Chondrocyte (in vitro differentiated cells): ENCODE data around the gene MAP3K5. TPM values are rescaled to one million over a fixed set of nuclear protein-coding genes. Genes with fewer than 3 reads are reported as not detected.

Experiments used
- DNase-seq: peaks from one replicate; pipeline ENCODE4 v3.0.0; 2021; ENCODE audit warnings: mixed read lengths, low spot score
- H3K27ac Mint-ChIP-seq: one replicate; pipeline ENCODE4 v1.8.0; 2021; ENCODE audit warnings: mild to moderate bottlenecking, moderate library complexity, mixed read lengths; ENCODE audit not compliant: unreplicated experiment
- H3K27me3 Mint-ChIP-seq: 2 replicates; pipeline ENCODE4 v1.8.0; 2021; ENCODE audit warnings: low read depth, mixed read lengths
- H3K36me3 Mint-ChIP-seq: 2 replicates; pipeline ENCODE4 v1.8.0; 2021; ENCODE audit warnings: low read depth, mixed read lengths
- H3K4me1 Mint-ChIP-seq: 2 replicates; pipeline ENCODE4 v1.8.0; 2021; ENCODE audit warnings: low read depth, mild to moderate bottlenecking, mixed read lengths
- H3K4me3 Mint-ChIP-seq: one replicate; pipeline ENCODE4 v1.8.0; 2021; ENCODE audit warnings: mild to moderate bottlenecking, moderate library complexity, mixed read lengths; ENCODE audit not compliant: unreplicated experiment
- H3K9me3 Mint-ChIP-seq: 2 replicates; pipeline ENCODE4 v1.8.0; 2021; ENCODE audit warnings: low read depth, mixed read lengths
- CTCF ChIP-seq: fragments of 200-600 bp; sonication (generic); IDR thresholded peaks from 2 replicates; pipeline ENCODE4 v1.5.0; 2021; ENCODE audit warnings: antibody characterized with exemption, mild to moderate bottlenecking, moderate library complexity
- total RNA-seq: library from RNA; stranded (reverse); gene quantifications from 3 replicates; pipeline ENCODE4 v1.2.1, GENCODE V29; 2021

MAP3K5 gene
- total RNA-seq, 1 donor from 2014 or later = 4.6 TPM

- Mint-ChIP-seq H3K27ac (no peak overlapping the region), H3K27me3 (no peaks in the 10 kb centered on the region), H3K4me1 (peaks cover 15% of the 10 kb centered on the region), H3K9me3 (no peaks in the 10 kb centered on the region), H3K36me3 (no peaks in the 10 kb centered on the region), H3K4me3 (no peak overlapping the region)
- DNase-seq = no peak
- no peak for TF ChIP-seq CTCF
Measured at GRCh38 chr6:136775548-136775947, 16.7 kb downstream of the MAP3K5 start.

GRCh38 chr6:136775081-136775480 is 17.2 kb downstream of the MAP3K5 start:
- Mint-ChIP-seq H3K4me1 (peaks cover 15% of the 10 kb centered on the region), H3K9me3 (no peaks in the 10 kb centered on the region), H3K27me3 (no peaks in the 10 kb centered on the region), H3K27ac (peak overlapping the region; percentile 10), H3K4me3 (no peak overlapping the region), H3K36me3 (no peaks in the 10 kb centered on the region)
- TF ChIP-seq CTCF = no peak
- no peak for DNase-seq

GRCh38 chr6:136774228-136775041 is 17.8 kb downstream of the MAP3K5 start:
- Mint-ChIP-seq H3K27ac (peak overlapping the region; percentile 10), H3K4me1 (peaks cover 15% of the 10 kb centered on the region), H3K4me3 (no peak overlapping the region), H3K36me3 (no peaks in the 10 kb centered on the region), H3K9me3 (no peaks in the 10 kb centered on the region), H3K27me3 (no peaks in the 10 kb centered on the region)
- no peak for TF ChIP-seq CTCF
- no peak for DNase-seq

- no peaks in the 10 kb centered on the region for H3K9me3 Mint-ChIP-seq
Measured at GRCh38 chr6:136773473-136773796, 18.8 kb downstream of the MAP3K5 start.

More at GRCh38 chr6:136773473-136773796, 18.8 kb downstream of the MAP3K5 start:
- no peak for DNase-seq
- no peak for TF ChIP-seq CTCF
- Mint-ChIP-seq H3K27me3 (no peaks in the 10 kb centered on the region), H3K36me3 (no peaks in the 10 kb centered on the region), H3K4me1 (peaks cover 15% of the 10 kb centered on the region), H3K27ac (no peak overlapping the region), H3K4me3 (no peak overlapping the region)
